GM19372 (cell line): ENCODE results near the gene MAPK12.
A peak's percentile ranks its signal among the peaks of the same experiment; 100 is the strongest.

Experiments
- ATAC-seq: cut with Tn5 transposase; IDR thresholded peaks from one replicate; pipeline ENCODE4 v1.9.1; 2021; ENCODE audit warnings: mild to moderate bottlenecking, low read depth, moderate library complexity; ENCODE audit not compliant: unreplicated experiment

MAPK12 gene

GRCh38 chr22:50253046-50253915 lies 8.2 kb downstream of the MAPK12 start:
- no peak for ATAC-seq

DNA sequence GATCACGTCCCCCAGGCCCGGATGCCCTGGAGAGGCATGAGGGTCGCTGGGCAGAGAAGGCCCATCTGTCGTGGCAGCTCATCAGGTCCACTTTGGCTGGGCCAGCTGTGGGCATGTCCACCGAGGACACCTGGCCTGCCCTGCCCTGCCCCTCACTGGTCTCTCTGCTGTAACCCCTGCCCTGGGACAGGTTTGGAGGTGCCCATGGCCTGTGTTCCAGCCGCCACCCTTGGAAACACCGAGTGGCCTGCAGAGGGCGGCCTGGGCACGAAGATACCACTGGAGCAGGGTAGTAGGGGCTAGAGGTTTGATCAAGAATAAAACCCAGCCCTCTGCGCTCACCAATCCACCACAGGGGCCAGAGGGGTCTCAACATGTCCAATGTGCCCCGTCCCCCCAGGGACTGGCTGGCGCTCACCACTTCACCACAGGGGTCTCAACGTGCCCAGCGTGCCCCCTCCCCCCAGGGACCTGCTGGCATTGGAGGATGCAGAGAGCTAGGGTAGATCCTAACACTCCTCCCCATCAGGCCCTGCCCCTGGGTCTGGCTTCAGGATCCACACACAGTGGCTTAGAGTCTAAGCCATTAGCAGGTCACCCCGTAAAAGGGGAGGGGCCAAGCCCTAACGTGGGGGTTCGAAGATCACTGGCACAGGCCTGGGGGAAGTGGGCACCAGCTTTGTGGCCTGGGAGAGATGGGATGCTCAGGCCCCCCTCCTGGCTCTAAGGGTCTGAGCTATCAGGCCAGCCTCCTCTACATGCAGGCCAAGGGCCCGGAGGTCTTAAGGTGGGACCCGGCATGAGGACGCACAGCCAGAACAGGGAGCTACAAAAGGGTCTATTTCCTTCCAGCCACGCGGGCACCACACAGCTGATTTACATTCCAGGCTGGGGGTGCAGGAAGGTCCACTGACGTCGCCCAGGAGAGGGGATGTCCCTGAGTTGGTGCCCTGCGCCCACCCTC lies 9.1 kb downstream of the MAPK12 start:
- ATAC-seq: no peak

GRCh38 chr22:50251477-50252081 lies 9.9 kb downstream of the MAPK12 start:
- ATAC-seq: no peak

DNA sequence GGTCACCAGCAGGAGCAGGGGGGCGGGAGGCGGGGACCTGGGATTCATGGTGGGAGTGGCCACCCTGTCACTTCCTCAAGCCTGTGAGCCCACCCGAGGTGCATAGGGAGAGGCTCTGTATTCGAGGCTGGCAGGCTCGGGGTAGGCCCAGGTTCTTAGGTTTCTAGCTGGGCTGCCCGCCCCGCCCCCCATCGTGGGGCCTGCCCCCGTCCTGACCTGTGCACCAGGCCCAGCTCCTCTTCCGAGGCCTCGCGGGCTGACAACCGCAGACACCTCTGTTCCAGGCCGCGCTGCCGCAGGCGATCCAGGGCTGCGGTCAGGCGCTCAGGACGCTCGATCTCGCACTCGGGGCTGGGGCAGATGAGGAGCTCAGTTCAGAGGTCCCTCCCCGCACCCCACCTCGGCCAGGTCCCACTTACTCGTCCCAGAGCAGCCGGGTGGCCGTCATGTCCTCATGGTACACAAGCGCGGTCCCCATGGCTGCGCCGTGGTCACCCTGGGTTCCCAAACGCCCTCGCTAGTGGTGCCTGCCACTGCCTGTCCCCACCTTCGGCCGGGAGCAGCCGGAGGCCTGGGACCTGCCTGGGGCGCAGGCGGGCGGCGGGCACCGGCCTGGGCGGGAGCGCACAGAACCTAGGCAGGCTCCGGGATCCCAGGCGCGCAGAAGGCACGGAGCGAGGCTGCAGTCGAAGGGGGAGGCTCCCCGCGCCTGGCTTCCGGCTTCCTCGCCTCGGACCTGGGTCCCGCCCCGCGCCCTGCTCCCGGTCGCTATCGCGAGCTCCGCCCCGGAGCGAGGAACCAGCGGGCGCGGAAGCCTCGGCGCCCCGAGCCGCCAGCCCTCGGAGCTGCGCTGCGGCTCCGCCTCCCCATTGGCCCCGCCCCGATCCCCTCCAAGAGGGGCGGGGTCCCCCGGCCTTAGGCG lies 10.7 kb downstream of the MAPK12 start, which contains the start of gene HDAC10:
Gene HDAC10 (minus strand): TSS at position 711 of the 922 bp plus-strand sequence. CDS start 233 bp downstream, at position 478.
- peak; percentile 54 for ATAC-seq

DNA sequence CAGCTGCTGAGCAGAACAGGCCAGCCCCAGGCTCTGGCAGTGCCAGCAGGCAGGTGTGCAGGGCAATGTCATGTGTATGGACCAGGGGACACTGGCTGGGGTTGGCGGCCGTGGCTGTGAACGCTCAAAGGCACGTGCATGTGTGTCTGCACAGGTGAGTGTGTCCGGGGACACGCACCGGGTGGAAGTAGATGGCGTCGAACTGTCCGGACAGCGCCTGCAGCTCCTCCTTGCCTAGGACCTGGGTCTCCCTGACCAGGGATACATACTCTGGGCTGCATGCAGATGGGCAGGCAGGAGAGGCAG lies 11.3 kb downstream of the MAPK12 start:
- no peak for ATAC-seq

- ATAC-seq: no peak
Measured at GRCh38 chr22:50249341-50250248, 11.9 kb downstream of the MAPK12 start.

DNA sequence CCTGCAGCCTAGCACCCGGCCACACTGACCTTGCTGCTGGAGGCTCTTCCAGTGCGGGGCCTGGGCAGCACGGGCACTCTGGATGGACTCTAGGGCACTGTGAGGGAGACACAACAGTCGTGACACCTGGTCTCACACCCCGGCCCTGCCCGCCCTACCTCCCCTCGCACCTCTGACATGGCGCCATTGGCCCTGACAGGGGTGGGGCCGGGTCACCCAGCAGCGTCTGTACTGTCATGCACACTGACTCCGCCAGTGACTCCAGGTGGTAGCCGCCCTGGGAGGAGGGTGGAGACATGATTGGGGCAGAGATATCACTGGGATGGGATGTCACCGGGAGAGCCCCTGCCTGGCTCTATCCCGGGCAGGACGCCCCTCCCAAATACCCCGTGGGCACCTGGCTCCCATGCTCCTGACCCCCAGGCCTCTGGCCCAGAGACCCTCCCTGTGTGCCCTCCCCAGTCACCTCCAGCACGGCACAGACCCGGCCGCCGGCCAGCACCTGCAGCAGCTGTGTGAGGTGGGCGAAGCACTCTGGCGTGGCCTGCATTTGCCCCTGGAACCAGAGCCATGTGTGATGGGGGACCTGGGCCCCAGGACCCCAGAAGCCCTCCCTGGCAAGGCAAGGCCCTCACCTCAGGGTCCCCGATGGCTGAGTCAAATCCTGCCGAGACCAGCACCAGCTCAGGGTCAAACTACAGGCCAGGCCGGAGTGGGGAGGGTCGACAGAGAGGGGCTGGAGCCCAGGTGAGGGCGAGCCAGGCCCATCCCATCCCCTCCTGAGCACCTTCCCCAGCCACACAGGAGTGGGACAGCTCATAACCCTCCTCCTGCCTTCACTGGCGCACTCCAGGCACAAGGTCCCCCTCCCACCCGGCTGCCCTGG lies 13.0 kb downstream of the MAPK12 start:
- ATAC-seq: no peak

GRCh38 chr22:50247748-50248147 lies 13.7 kb downstream of the MAPK12 start:
- no peak for ATAC-seq

DNA sequence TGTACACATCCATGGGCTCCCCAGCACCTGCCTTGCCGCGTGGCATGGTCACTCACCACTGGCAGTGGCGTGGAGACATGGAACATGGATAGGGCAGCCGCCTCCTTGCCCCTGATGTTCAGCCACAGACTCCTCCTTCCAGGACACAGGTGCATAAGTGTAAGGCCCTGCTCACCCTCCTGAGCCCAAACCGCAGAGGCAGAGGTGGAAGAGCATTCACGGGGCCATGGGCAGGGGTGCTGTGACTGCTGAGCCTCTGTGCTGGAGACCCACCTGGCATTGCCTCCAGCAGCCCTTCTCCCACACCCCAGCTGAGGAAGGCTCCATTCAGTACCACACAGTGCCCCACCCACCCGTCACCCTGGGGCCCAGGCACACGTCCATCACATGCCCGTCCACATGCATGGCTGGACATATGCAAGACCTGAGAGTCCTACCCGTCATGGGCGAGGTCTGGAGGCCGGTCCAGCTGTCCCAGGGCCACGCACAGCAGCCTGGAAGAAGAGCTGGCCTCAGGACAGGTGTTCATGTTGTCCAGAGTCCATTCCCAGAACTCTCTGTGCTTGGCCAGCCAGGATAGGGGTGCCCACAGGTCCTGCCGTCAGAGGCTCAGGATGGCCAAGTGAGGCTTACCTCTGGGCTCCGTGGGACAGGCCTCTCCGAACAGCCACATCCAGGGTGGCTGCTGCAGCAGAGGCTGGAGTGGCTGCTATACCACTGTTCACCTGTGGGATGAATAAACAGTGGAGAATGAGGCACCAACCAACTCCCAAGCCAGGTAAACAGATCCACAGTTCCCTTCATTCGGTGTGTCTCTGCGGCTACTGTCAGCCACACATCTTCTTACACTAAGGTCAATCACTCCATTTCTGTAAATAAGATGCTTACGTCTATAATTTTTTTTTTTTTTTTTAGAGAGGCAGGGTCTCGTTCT lies 15.0 kb downstream of the MAPK12 start:
- ATAC-seq: no peak

DNA sequence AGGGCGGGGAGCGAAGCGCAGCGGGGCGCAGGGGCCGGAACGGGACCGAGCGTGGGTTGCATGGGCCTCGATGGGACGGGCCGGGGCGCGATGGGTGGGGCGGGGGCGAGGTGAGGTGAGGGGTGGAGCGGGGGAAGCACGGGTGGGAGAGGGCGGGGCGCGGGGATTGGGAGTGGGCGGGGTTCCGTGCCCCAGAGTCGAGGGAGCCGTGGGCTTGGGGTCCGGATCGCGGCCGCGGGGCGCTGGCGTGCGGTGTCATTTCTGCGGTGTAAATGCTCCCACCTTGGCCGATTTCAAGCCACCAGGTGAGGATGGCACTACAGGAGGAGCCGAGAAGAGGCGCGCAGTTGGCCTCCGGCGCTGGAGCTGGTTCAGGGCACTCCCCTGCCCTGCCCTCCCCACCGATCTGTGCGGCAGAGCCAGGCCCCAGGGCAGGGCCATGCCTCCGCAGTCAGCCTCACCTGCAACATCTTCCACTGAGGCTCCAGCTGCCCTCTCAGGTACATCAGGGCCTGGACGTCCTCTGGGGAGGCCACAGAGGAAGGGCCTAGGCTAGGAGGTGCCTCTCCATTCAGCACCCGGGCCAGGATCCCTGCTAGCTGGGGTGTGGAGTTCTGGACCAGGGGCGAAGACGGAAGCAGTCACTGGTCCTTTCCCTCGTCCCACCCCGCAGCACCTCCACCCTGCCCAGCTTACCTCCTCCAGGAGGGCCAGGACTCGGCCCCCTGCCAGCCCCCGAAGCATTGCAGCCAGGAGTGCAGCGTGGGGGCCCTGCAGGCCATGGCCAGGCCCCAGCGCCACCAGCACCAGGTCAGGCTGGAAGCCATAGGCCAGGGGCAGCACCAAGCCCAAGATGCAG lies 16.0 kb downstream of the MAPK12 start:
- ATAC-seq: no peak

DNA sequence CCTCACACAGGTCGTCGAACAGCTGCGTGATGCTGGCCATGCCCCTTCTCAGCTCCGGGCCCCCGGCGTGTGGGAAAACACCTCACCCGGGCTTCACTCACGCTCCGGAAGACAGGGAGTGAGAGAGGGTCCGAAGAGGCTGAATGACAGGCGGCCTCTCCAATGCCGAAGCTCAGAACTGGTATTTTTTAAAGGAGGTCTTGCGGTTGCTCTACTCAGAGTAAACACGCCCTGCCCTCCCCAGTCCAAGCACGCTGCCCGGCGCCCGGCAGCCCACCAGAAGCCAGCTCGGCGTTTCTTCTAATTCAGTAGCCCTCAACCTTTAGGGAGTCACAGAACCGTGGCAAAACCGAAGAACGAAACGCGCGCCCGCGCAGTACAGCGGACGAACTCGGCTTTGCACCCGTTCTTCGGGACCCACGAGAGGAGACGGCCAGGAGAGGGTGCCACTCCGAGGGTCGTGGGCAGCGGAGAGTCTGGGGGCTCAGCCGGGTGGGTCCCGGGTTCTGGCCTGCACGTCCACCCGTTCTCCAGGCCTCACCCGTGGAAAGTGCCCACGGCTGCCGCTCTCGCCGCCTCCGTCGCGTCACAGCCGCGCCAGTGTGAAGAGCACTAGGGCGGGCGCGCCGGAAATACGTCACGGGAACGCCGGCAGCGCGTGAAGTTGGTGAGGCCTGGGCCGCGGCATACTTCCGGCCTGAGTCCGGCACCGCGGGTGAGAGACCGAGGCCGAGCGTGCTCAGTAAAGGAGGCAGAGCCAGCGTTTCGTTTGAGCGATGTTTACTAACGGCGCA lies 16.9 kb downstream of the MAPK12 start, which contains the start of gene TUBGCP6:
Gene TUBGCP6 (minus strand): TSS at position 604 of the 794 bp plus-strand sequence. CDS start 564 bp downstream, at position 40.
- peak; percentile 80 for ATAC-seq

DNA sequence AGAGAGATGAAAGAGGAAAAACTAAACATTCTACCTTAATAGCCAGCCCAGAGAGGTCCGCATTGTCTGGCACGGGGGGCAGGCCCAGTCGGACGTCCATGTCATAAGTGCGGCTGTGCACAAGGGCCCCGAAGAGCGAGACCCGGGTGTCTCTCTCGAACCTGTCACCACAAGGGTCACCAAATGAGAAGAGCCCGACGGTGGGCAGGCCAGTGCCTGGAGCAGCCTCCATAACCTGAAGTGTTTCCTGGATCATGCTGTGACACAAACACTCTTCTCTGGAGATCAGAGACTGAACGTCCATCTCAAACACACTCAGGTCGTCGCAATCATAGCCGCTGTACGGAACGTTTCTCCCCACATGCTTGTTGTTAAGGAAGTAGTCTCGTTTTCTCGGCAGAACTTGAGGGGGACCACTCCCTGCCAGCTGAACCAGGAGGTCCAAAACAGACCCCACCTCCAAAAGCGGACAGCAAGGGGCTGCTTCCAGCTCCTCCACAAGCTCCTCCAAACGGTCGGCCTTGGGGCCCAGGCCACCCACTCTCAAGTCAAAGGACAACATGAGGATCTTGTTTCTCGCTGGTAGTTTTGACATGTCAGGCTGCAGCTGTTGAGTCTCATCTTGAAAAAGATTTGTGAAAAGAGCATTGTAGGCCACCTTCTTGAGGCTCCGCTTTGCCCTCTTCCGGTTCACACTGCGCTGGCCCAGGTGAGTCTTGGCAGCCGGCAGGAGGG lies 17.6 kb downstream of the MAPK12 start:
- no peak for ATAC-seq

DNA sequence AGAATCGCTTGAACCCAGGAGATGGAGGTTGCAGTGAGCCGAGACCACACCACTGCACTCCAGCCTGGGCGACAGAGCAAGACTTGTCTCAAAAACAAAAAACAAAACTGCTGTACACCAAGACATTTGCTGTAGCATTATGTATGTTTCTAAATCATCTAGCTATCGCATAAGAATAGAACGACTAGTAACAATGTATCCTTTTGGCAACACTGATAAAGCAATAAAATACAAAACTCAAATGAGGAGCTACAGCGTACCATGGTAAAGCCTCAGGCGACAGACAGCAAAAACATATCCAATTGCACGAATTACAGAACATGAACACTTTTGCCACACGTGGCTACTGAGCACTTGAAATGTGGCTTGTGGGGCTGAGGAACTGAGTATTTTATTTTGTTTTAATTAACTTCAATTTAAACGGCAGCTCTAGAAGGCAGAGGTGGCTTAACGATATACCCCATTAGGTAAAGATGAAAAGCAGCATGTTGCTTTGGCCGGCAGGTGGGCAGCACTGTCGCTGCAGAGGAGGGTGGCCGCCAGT lies 19.0 kb downstream of the MAPK12 start:
- no peak for ATAC-seq

DNA sequence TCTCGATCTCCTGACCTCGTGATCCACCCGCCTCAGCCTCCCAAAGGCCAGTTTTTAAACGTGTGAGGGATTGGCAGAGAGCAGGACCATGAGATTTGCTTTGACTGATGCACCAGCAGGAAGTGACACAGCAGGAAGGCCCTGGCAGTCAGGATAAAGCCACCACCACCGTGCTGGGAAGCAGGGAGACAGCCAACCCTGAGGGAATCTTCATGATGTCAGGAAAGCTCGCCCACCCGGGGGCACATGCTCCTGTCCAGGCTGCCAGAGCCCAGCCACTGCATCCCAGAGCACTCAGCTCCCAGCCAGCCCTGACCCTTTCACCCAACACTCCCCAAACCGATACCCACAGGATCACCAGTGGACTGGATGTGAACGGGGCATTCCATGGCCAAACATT lies 22.7 kb downstream of the MAPK12 start:
- ATAC-seq: no peak
